ENCODE data around the gene ILF3. TPM values are rescaled to one million over a fixed set of nuclear protein-coding genes. Genes with fewer than 3 reads are reported as not detected.
A peak's percentile ranks its signal among the peaks of the same experiment; 100 is the strongest.

ILF3 gene
- polyA plus RNA-seq, 3 donors, result 34.4 to 189 (median 48.1) TPM

GRCh38 chr19:10720607-10721125 is 66.5 kb downstream of the ILF3 start:
- WGBS (ENCODE audit: insufficient coverage), result 100% methylated on average over 2 of the region's 6 CpGs
- no peak for TF ChIP-seq CTCF (IDR thresholded peaks at IDR 0.05)
- H4K20me1 ChIP-seq (ENCODE audit: insufficient read depth, low read length), result peaks cover 76% of the 10 kb centered on the region
- no peak overlapping the region for H3K4me3 ChIP-seq (replicated peaks in 1 of 3; ENCODE audit: low read depth in 2 of 3, low read length in 3 of 3)
- H3K9me3 ChIP-seq (replicated peaks in 1 of 2; ENCODE audit: control insufficient read depth in 1 of 2, insufficient read depth in 1 of 2, low read length in 2 of 2), result no peaks in the 10 kb centered on the region
- Mint-ChIP-seq H3K4me1 (peaks cover 34% of the 10 kb centered on the region), H3K27me3 (ENCODE audit: low read depth in 3 of 3) (no peaks in the 10 kb centered on the region), H3K36me3 (peaks cover 17 to 42% of the 10 kb centered on the region in 2 donors), H3K4me3 (no peak overlapping the region), H3K9me3 (no peaks in the 10 kb centered on the region), H3K27ac (peak overlapping the region in 3 of 7 donors; percentile 65 to 73 (median 69))
- H2AFZ ChIP-seq (ENCODE audit: insufficient read depth, low read depth, low read length, poor library complexity, severe bottlenecking), result no peak overlapping the region
- no peak for DNase-seq
- H3K27me3 ChIP-seq (ENCODE audit: control insufficient read depth in 2 of 2, insufficient read depth in 2 of 2, low read length in 2 of 2), result no peaks in the 10 kb centered on the region
- no peak overlapping the region for H3K9ac ChIP-seq (ENCODE audit: insufficient read depth, low read length, poor library complexity, severe bottlenecking)
- peaks cover 27 to 28% of the 10 kb centered on the region in 2 donors for H3K4me1 ChIP-seq (ENCODE audit: control insufficient read depth in 1 of 2, insufficient read depth in 2 of 2, low read length in 2 of 2)
- peak overlapping the region in 1 of 2 donors; percentile 56 for H3K27ac ChIP-seq (ENCODE audit: low read depth in 1 of 2, low read length in 2 of 2)
- H3K36me3 ChIP-seq (replicated peaks in 1 of 2; ENCODE audit: control insufficient read depth in 1 of 2, insufficient read depth in 2 of 2, low read length in 2 of 2), result peaks cover 0 to 25% of the 10 kb centered on the region in 2 donors
- no peak overlapping the region for H3K4me2 ChIP-seq (replicated peaks; ENCODE audit: extremely low read depth, low read length, poor library complexity, severe bottlenecking)
- H3K79me2 ChIP-seq (ENCODE audit: insufficient read depth, low read length), result peaks cover 79% of the 10 kb centered on the region
- intact Hi-C loops (cut with micrococcal nuclease), result no loop called here

GRCh38 chr19:10723591-10723990 is 69.4 kb downstream of the ILF3 start:
- no peaks in the 10 kb centered on the region for H3K27me3 ChIP-seq (ENCODE audit: control insufficient read depth in 2 of 2, insufficient read depth in 2 of 2, low read length in 2 of 2)
- H3K9me3 Mint-ChIP-seq, result no peaks in the 10 kb centered on the region
- no peak overlapping the region for H3K4me2 ChIP-seq (replicated peaks; ENCODE audit: extremely low read depth, low read length, poor library complexity, severe bottlenecking)
- WGBS (ENCODE audit: insufficient coverage), result 100% methylated on average over 3 of the region's 3 CpGs
- H3K27ac ChIP-seq (ENCODE audit: low read depth in 1 of 2, low read length in 2 of 2), result peak overlapping the region in 1 of 2 donors; percentile 12
- DNase-seq, result no peak
- peaks cover 100% of the 10 kb centered on the region for H3K79me2 ChIP-seq (ENCODE audit: insufficient read depth, low read length)
- H3K36me3 Mint-ChIP-seq, result peaks cover 26 to 58% of the 10 kb centered on the region in 2 donors
- no peaks in the 10 kb centered on the region for H3K27me3 Mint-ChIP-seq (ENCODE audit: low read depth in 3 of 3)
- no peaks in the 10 kb centered on the region for H3K9me3 ChIP-seq (replicated peaks in 1 of 2; ENCODE audit: control insufficient read depth in 1 of 2, insufficient read depth in 1 of 2, low read length in 2 of 2)
- intact Hi-C loops (cut with micrococcal nuclease), result no loop called here
- H3K4me3 Mint-ChIP-seq, result no peak overlapping the region
- peak overlapping the region in 4 of 7 donors; percentile 40 to 72 (median 68) for H3K27ac Mint-ChIP-seq
- peaks cover 28% of the 10 kb centered on the region in 2 donors for H3K4me1 ChIP-seq (ENCODE audit: control insufficient read depth in 1 of 2, insufficient read depth in 2 of 2, low read length in 2 of 2)
- peaks cover 43% of the 10 kb centered on the region for H3K4me1 Mint-ChIP-seq
- H4K20me1 ChIP-seq (ENCODE audit: insufficient read depth, low read length), result peaks cover 100% of the 10 kb centered on the region
- TF ChIP-seq CTCF (IDR thresholded peaks at IDR 0.05), result no peak
- H2AFZ ChIP-seq (ENCODE audit: insufficient read depth, low read depth, low read length, poor library complexity, severe bottlenecking), result no peak overlapping the region
- peaks cover 0 to 29% of the 10 kb centered on the region in 2 donors for H3K36me3 ChIP-seq (replicated peaks in 1 of 2; ENCODE audit: control insufficient read depth in 1 of 2, insufficient read depth in 2 of 2, low read length in 2 of 2)
- no peak overlapping the region for H3K4me3 ChIP-seq (replicated peaks in 1 of 3; ENCODE audit: low read depth in 2 of 3, low read length in 3 of 3)
- no peak overlapping the region for H3K9ac ChIP-seq (ENCODE audit: insufficient read depth, low read length, poor library complexity, severe bottlenecking)
